ENCODE results near the gene PCDHA10.
"Not testable (repeated sequence)": the region's sequence is repeated elsewhere in the genome, so short reads cannot be mapped to it uniquely, and the experiment has no call there.

PCDHA10 gene

GRCh38 chr5:140842798-140843733 lies 12.6 kb upstream of the PCDHA10 start:
- DNase-seq (ENCODE audit: low read depth in 2 of 2): no peak

- not testable (repeated sequence) for DNase-seq (ENCODE audit: low read depth in 2 of 2)
These were observed 7.3 kb upstream of the PCDHA10 start, which contains the start of gene PCDHA9 for GRCh38 chr5:140848139-140849102. Gene PCDHA9, plus strand, starts transcription at chr5:140848382. Its CDS starts 114 bp downstream, at chr5:140848496.

GRCh38 chr5:140849831-140850634 lies 5.7 kb upstream of the PCDHA10 start:
- not testable (repeated sequence) for DNase-seq (ENCODE audit: low read depth in 2 of 2)

- no peak for DNase-seq (ENCODE audit: low read depth in 2 of 2)
These were observed 1.7 kb downstream of the PCDHA10 start for GRCh38 chr5:140857177-140857986.

GRCh38 chr5:140857987-140858240 lies 2.2 kb downstream of the PCDHA10 start:
- no peak for DNase-seq (ENCODE audit: low read depth in 2 of 2)

- DNase-seq (ENCODE audit: low read depth in 2 of 2): no peak
These were observed 7.0 kb downstream of the PCDHA10 start for GRCh38 chr5:140862441-140863295.

- DNase-seq (ENCODE audit: low read depth in 2 of 2): no peak
These were observed 13.2 kb downstream of the PCDHA10 start, which contains the start of gene PCDHA11 for GRCh38 chr5:140868721-140869554. Gene PCDHA11, plus strand, starts transcription at chr5:140868957. Its CDS starts 147 bp downstream, at chr5:140869104.

GRCh38 chr5:140869555-140869886 lies 13.8 kb downstream of the PCDHA10 start:
- DNase-seq (ENCODE audit: low read depth in 2 of 2): no peak

- DNase-seq (ENCODE audit: low read depth in 2 of 2): no peak
These were observed 14.8 kb downstream of the PCDHA10 start for GRCh38 chr5:140870221-140871201.

- DNase-seq (ENCODE audit: low read depth in 2 of 2): no peak
These were observed 19.7 kb downstream of the PCDHA10 start, which contains the start of gene PCDHA12 for GRCh38 chr5:140875085-140876065. Gene PCDHA12, plus strand, starts transcription at chr5:140875308. Its CDS starts 165 bp downstream, at chr5:140875473.

- not testable (repeated sequence) for DNase-seq (ENCODE audit: low read depth in 2 of 2)
These were observed 21.0 kb downstream of the PCDHA10 start for GRCh38 chr5:140876541-140877261.

GRCh38 chr5:140877262-140877581 lies 21.5 kb downstream of the PCDHA10 start:
- DNase-seq (ENCODE audit: low read depth in 2 of 2): no peak

GRCh38 chr5:140881889-140882590 lies 26.3 kb downstream of the PCDHA10 start, which contains the start of gene PCDHA13:
Gene PCDHA13, plus strand, starts transcription at chr5:140882124. Its CDS starts 145 bp downstream, at chr5:140882269.
- DNase-seq (ENCODE audit: low read depth in 2 of 2): no peak

GRCh38 chr5:140882591-140882899 lies 26.8 kb downstream of the PCDHA10 start:
- DNase-seq (ENCODE audit: low read depth in 2 of 2): no peak

- no peak for DNase-seq (ENCODE audit: low read depth in 2 of 2)
These were observed 27.7 kb downstream of the PCDHA10 start for GRCh38 chr5:140883373-140883772.
